Skin of body (tissue), 2 donors: Measurements from ENCODE around the gene IFNE. TPM values are rescaled to one million over a fixed set of nuclear protein-coding genes. Genes with fewer than 3 reads are reported as not detected.

Experiments used
- DNase-seq: peaks from one replicate; lab custom pipeline; 2025; lab: John Stamatoyannopoulos, UW
- total RNA-seq: library from RNA; depleted of rRNA; stranded (reverse); fragments of >200 nt; gene quantifications from one replicate; pipeline ENCODE4 v1.2.3, GENCODE V29; 2014

IFNE gene, protein sequence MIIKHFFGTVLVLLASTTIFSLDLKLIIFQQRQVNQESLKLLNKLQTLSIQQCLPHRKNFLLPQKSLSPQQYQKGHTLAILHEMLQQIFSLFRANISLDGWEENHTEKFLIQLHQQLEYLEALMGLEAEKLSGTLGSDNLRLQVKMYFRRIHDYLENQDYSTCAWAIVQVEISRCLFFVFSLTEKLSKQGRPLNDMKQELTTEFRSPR
- total RNA-seq, result not detected

GRCh38 chr9:21482213-21482612 lies at the start of gene IFNE:
Gene IFNE (minus strand): TSS chr9:21482313. CDS start chr9:21481694, 619 bp downstream.
- no peak for DNase-seq

DNA sequence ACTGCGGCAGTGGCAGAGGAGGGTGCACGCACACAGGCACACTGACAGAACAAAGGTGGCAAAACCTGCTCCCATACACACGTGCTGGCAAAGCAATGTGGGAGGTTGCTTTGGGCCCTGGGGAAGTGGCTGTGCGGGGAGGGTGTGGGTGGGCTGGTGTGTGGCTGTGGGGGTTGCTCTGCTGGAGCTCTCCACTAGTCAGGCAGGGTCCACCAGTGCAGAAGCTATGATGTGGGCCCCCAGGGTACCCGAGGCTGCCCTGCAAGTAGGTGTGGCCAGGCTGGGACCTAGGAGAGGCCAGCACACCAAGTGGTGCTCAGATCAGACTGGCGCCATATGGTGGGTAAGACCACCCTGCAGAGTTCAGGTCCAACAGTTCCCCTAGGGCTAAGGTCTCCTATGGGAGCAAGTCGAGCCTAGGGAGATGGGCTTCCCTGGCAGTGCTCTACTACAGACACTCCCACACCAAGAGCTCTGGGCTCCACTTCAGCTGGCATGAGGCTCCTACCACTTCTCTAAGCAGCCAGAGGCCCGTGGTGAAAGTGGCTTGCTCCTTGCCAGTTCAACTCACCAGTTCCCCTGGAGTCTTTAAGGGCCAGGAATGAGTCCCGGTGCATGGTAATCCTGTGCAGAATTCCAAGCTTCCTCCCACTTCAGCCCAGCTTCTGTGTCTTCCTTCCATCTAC lies 46.2 kb upstream of the IFNE start:
- no peak for DNase-seq

DNA sequence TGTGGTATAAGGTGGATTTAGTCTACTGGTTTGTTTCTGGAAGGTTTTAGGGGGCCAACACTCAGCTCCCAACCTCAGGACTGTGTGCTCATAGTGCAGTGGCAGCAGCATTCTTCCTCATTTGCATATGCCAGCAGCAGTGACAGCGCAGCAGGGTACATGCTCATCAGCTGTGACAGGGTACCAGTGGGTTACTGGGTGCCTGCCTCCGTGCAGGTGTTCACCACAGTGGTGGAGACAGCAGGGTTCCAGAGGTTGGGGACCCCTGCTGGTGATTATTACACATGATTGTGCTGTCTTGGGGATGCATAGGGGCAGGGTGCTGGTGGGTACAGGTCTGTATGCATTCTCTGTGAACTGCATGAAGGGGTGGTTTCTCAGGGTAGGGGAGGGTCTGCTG lies 45.5 kb upstream of the IFNE start:
- no peak for DNase-seq

- DNase-seq, result no peak
Measured at GRCh38 chr9:21525174-21525573, 43.1 kb upstream of the IFNE start.

DNA sequence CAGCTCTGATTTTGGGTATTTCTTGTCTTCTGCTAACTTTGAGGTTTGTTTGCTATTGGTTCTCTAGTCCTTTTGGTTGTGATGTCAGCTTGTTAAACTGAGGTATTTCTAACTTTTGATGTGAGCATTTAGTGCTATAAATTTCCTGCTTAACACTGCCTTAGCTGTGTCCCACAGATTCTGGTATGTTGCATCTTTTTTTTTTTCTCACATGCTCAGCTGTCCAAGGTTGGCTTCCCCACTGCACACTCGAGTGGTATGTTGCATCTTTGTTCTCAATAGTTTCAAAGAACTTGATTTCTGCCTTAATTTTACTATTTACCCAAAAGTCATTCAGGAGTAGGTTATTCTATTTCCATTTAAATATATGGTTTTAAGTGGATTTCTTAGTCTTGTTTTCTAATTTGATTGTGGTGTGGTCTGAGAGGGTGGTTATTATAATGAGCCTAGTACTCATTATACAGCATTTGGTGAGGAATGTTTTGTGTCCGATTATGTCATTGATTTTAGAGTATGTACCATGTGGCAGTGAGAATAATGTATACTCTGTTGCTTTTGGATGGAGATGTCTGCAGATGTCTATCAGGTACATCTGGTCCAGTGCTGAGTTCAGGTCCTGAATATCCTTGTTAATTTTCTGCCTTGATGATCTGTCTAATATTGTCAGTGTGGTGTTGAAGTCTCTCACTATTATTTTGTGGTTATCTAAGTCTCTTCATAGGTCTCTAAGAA lies 42.2 kb upstream of the IFNE start:
- DNase-seq, result no peak

GRCh38 chr9:21523021-21524014 lies 41.2 kb upstream of the IFNE start:
- DNase-seq, result no peak

- no peak for DNase-seq
Measured at GRCh38 chr9:21522348-21522747, 40.2 kb upstream of the IFNE start.

- no peak for DNase-seq
Measured at GRCh38 chr9:21521448-21521847, 39.3 kb upstream of the IFNE start.

GRCh38 chr9:21520501-21521228 lies 38.6 kb upstream of the IFNE start:
- no peak for DNase-seq

GRCh38 chr9:21519855-21520434 lies 37.8 kb upstream of the IFNE start:
- no peak for DNase-seq

DNA sequence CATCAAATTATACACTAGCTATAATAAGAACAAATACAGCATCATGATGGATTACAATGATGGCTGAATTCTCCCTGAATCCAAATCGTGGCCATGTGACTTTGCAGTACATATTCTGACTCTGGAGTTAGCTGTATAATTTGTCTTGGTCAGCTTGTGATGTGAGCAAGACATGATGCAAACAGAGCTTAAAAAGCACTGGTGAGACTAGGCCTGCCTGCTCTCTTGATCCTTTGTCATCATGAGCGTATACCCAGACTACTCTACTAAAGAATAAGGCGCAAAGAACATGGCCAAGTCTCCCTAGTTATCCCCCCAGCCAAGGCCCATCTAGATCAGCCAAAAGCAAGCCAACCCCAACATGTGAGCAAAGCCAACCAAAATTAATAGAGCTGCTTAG lies 34.7 kb upstream of the IFNE start:
- no peak for DNase-seq

DNA sequence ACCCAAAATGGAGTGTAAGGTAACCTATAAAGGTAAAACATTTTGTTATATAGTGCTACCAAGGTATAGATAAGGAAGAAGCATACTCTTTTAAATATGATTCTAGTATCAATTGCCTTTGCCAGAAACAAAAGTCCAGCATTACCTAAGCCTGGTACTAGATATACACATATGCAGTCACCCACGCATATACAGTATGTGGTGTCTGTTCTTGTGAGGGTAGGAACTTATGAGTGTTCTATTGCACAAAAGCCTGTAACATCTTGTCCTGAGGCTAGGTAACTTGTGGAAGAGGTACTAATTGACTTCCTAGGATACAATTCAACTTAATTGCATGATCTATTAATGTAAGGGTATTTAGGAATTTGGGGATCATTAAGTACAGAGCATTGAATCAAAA lies 31.3 kb upstream of the IFNE start:
- no peak for DNase-seq

- no peak for DNase-seq
Measured at GRCh38 chr9:21510806-21511205, 28.7 kb upstream of the IFNE start.

- no peak for DNase-seq
Measured at GRCh38 chr9:21507483-21507790, 25.3 kb upstream of the IFNE start.

DNA sequence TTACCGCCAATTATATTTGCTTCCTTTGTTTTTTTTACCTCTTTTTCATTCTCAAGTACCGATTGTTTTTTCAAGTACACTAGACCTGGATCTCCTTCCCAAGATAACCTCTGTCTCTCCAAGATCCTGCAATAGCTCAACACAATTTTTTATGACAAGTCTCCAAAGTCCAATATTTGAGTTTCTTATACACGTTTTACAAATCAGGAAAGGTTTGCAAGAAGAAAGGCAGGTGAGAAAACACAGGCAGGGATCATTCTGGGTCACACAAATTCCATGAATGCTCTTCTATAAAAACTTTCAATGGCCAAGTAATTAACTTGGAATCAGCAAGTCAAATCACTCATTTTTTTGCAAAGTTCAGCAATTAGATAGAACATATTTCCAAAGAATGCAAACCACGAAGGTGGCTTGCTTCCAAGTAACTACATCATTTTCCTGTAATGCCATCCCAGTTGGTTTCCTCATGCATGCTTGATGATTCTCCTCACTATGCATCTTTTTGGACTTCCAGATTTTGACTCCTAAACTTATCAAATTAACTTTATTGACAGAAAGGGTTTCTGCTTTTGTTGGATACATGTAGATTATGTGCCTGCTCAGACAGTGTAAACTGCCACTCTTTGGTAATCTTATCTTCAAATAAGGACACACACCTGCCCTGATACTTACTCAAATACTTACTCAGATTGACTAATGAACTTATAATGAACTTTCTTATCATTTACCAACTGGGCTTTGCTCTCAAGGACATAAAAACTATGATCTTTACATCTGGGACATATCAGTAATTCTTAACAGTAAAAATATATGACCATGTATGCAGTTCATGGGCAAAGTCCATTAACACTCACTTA lies 24.7 kb upstream of the IFNE start:
- DNase-seq, result no peak

DNA sequence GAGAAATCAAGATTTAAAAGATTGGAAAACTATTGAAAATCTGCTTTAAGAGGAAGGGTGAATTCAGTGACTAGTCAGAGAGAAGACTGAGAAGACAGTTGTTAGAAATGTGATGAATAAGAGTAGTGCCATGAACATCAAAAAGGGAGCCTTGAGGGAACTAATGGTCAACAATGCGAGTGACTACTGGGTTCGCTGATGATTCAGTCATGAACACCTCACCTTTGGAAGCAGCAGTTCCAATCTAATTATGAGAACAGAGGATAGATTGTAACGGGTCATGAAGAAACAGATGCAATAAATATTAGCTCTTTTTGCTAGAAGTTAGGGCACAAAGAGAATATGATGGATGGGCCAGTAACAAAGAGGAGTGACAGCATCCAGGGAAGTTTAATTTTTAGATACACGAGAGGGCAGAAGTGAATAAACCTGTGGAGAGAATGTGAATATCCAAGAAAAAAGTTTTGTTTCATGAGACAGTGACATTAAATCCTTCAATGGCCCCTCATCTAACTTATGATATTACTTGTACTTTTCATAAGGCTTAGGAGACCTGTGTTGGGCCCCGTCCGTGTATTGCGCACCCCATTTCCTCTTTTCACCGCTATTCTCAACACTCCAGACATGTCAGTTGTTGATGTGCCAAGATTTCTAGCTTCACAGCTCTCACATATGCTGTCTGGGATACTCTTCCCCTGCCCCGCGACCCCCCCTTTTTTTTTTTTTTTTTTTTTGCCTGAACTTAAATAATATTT lies 23.5 kb upstream of the IFNE start:
- no peak for DNase-seq

DNA sequence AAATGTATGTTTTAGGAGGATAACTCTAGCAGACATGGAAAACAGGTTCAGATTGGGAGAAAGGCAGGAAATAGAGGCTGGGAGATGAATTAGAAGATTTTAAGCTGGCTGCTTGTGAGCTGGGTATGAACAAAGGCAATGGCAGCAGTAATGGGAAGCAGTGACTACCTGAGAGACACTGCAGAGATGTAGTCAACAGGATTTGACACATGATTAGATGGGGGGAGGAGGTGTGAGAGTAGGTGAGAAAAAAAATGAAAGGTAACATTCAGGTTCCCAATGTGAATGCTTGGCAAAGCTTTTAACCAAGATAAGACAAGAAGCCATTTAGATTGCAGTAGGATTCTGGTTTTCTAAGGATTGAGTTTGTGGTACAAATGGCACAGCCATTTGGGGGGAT lies 22.8 kb upstream of the IFNE start:
- DNase-seq, result no peak

DNA sequence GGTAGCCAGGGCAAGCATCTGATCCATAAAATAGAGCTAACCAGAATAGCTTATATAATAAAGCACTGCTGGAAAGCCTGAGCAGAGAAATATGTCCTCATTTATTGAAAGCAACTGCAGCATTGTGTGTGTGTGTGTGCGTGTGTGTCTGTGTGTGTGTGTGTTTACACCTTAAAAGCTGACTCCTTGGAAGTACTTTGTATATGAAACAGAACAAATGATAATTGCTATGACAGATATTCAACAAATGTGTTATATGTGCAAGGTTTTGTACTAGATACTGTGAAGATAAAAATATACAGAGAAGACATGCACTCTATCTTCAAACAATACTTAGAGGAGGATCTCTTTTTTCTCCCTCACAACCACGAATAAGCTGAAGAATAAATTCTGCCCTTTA lies 22.0 kb upstream of the IFNE start:
- no peak for DNase-seq

DNA sequence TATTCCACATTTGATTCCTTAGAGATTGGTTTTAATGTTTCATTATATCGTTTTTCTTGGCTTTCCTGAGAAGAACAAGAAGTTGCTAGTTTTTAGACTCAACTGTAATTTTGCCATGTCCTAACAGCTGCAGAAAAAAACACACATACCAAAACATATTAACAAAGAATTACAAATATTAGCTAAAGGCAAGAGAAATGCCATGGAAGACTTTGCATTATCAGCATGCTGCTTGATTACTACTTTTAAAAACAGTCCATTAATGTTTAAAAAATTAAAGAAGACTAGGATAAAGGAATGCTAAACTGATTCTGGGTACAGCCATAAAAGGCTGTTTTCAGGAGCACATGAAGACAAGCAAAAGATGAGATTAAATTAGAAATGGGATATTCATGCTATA lies 20.5 kb upstream of the IFNE start:
- DNase-seq, result no peak
